Activated CD8-positive, alpha-beta memory T cell treated with anti-CD3 and anti-CD28 coated beads, Interleukin-2, amount 50 U/mL, for 48 hours (primary cell): ENCODE data around the gene PGGHG.
"Not testable (repeated sequence)": the region's sequence is repeated elsewhere in the genome, so short reads cannot be mapped to it uniquely, and the experiment has no call there.

ENCODE experiments used
- DNase-seq: peaks from one replicate; pipeline ENCODE4 v3.0.0-alpha.2; 2020

Gene PGGHG

DNA sequence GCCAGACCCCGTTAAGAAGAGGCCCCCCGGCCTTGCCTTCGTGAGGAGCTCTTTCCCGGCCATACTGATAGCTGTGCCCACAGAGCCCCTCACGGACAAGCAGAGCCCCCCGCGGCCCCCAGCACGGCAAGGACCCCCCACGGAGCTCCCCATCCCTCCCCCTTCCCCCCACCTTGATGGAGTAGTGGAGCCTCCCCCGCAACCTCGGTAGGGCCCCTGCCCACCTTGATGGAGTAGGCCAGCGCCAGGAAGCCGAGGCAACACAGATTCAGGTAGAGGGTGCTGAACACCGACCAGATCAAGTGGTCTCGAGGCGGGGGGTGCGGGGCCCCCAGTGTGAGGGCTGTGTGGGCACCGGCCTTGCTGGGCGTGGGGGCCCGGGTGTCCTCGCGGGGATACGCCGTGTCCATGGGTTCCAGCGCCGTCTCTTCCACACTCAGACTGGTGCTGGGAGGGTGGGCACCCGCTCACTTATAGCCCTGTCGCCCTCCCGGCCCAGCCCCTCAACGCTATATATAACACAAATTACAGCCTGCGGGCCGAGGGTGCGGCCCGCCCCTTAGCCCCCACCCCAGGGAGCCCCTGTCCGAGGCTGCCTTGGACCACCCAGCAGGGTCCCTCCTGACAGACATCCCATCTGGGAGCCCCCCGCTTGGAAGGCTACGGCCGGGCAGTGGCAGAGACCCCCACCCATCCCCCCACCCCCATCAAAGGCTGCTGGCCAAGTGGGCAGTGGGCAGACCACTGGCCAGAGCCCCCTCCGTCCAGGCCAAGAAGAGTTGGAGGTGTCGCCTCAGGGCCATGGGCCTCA, 10.4 kb downstream of the PGGHG start, which contains the start of gene IFITM5:
Gene IFITM5, minus strand, starts transcription at position 446 of the 811 bp plus-strand sequence. Its CDS starts 36 bp downstream, at position 410.
- DNase-seq: no peak

DNA sequence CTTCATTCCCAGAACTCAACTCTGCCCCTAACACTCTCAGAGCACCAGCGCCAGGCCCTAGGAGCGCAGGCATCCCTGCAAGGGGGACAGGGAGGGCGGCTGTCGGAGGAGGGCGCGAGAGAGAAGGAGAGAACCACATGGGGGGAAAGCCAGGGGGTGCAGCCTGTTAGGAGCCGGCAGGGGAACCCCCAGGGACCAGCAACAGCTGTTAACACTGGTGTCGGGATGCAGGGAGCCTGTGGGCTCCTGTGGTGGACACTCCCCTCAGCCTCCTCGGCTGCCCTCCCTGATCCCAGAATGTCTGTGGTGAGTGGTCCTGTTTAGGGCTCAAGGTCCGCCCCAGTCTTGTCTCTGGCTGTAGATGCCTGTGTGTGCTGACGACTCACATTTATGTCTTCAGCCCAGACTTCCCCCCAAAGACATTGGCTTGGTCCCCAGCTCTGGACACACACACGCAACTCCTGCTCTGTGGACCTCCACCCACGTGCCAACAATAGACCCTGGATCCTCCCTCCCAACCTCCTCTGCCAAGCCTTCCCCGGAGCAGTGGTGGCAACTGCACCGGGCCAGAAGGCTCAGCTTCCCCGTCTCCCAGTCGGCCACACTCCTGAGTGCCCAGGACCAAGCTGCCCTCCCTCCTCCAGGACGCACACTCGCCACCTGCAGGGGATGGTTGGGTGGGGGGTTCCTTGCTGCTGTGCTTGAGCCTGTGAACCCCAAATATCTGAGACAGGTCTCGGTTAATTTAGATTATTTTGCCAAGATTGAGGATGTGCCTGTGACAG, 11.2 kb downstream of the PGGHG start:
- peak; percentile 74 for DNase-seq

- DNase-seq: no peak
Observed at GRCh38 chr11:303363-303762, 14.4 kb downstream of the PGGHG start.

DNA sequence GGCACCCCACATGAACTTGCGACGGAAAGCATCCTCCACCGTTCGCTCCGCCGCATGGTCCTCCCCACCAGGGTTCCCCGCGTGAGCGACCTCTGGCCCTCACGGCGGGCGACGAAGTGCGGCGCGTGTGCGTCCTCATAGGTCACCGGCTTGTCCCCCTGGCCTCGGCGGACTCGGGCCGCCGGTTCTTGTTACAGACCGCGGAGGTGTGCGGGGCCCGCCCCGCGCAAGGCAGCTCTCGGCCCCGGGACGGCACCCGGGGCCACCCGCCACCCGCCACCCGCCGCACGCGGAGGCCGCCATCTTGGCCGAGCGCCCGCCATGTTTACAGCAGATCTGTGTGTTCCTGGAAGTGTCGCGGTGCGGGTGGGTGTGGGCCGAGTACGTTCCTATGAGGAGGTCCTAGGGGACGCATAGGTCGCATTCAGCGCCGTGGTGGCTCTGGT, 15.2 kb downstream of the PGGHG start:
- DNase-seq: no peak

DNA sequence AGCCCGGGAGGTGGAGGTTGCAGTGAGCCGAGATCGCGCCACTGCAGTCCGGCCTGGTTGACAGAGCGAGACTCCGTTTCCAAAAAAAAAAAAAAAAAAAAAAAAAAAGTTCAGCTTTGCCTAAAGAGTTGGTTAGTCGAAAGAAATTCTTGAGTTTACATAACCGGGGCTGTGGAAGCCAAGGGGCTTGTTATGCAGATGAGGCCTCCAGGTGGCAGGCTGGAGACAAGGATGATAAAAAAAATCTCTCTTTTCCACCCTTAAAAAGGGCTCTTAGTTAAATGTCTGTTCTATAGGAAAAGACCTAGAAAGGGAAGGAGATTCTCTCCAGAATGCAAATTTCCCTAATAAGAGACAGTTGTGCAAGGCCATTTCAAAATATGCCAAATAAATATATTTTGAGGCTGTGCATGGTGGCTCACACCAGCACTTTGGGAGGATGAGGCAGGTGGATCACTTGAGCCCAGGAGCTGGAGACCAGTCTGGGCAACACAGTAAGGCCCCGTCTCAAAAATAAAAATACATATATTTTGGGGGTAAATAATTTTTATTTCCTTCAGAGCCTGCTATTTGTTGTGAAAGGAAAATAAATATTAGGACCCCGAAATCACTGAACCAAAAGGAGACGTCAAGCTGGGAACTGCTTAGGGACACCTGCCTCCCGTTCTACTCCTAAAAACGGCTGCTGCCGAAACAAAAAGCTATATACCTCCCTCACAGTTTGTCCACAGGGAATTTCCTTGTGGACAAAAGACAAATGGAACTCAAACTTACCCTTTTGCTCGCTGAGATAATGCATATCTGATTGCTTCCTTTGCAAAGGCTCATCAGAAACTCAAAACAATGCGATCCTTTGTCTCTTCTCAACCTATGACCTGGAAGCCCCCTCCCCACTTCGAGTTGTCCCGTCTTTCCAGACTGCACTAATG, 16.3 kb downstream of the PGGHG start:
- no peak for DNase-seq

- DNase-seq: no peak
Observed at GRCh38 chr11:305844-306211, 16.9 kb downstream of the PGGHG start.

DNA sequence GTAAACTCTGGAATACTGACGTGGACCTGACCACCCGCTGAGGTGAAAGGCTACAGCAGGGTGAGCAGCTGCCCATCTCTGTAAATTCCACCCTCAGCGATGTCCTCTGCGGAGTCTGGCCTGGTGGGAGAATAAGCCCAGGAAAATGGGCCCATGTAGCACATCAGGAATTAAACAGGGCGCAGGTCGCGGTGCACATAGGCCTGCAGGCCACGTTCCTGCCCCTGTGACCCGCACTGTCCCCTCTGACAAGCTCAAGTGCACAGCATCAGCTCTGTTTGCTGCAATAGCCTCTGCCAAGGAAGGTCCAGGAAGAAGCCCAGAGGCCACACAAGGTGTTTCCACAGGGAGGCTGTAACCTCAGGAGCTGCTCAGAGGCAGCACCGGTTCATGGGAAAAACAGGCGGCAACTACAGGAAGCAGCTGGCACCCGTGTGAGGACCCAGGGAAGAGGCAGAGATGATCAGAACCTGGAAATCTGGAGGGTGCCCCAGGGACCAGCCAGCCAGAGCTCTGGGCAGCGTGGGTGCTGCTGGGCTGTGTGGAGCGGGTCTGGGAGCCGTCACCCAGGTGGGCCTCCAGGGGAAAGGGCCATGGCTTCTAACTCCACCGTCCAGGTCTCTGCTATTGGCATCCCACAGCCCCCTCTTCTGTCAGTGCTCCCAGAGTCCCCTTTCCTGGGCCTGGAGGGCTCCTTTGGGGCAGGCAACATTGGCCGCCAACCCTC, 17.9 kb downstream of the PGGHG start:
- no peak for DNase-seq

- peak; percentile 75 for DNase-seq
Observed at GRCh38 chr11:307766-308708, 19.1 kb downstream of the PGGHG start, which contains the start of gene IFITM2. Gene IFITM2, plus strand, starts transcription at chr11:307816. Its CDS starts 377 bp downstream, at chr11:308193.

DNA sequence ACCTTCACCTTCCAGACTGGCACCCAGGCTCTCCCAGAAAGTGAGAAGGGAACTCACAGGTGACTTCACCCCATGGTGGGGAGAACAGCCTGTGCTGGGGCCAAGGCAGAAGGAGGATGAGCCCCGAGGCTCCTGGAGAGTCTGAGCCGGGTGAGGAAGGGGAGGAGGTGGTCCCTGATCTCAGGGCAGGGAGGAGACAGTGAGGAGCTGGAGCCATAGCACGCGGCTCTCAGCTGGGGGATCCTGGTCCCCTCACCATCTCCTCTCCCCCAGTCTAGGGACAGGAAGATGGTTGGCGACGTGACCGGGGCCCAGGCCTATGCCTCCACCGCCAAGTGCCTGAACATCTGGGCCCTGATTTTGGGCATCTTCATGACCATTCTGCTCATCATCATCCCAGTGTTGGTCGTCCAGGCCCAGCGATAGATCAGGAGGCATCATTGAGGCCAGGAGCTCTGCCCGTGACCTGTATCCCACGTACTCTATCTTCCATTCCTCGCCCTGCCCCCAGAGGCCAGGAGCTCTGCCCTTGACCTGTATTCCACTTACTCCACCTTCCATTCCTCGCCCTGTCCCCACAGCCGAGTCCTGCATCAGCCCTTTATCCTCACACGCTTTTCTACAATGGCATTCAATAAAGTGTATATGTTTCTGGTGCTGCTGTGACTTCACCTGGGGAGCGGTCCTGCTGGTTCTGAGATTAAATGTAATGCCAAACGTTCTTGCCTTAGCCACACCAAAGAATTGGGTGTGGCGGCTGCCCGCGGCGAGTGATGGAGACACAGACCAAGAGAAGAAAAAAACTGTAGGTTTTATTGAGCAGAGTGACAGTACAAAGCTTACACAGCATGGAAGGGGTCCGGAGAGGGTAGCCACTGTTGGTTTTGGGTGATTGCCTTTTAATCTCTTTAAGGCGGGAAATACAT, 20.1 kb downstream of the PGGHG start:
- not testable (repeated sequence) for DNase-seq

GRCh38 chr11:309979-310572, 21.1 kb downstream of the PGGHG start:
- not testable (repeated sequence) for DNase-seq

DNA sequence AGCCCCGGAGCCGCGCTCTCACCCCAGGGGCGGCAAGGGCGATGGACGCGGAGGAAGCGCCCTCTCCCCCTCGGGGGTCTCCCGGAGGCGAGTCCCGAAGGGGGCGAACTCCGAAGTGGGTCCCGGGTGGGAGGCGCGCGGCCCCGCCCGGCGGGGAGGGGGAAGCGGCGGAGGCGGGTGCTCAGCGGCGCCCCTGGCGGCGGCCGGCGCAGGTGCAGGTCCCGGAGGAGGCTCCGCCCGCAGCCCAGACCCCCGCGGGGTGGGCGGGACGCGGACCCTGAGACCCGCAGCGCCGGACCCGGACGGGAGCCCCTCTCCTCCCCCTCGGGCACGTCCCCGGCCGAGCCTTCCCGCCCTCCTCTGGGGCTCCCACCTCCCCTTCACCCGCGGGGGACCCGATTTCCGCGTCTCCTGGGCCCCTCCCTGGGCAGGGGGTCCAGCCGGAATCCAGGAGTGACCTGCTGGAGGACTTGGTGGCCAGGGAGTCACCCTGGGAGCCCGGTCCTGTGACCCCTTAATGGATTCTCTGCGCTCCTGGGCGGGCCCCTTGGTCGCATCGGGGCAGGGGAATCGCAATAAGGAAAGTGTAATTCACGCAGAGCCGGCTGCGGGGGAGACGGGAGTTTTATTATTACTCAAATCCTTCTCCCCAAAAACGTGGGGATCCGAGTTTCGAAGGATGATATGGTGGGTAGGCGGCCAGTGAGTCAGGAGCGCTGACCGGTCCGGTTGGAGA, 22.3 kb downstream of the PGGHG start:
- not testable (repeated sequence) for DNase-seq

- no peak for DNase-seq
Observed at GRCh38 chr11:312092-312816, 23.3 kb downstream of the PGGHG start.

DNA sequence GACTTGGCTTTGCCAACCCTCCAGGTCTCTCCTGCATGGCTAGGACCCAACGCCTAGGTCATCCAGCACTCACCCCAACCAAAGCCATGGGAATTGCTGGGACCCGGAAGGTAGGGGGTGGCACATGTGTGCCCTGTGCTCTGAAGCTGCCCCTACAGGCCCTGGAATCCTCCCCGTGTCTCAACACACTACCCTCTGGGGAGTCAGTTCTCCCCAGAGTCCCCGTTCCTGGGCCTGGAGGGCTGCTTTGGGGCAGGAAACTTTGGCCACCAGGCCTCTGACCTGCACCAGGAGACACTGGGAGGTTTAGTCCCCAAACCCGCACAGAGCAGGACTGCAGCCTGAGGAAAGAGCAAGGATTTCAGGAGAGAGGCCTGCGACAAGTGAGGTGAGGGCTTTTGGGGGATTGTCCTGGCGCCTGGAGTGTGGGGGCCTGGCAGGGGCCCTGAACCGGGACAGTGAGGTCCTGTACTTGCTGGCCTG, 24.4 kb downstream of the PGGHG start:
- DNase-seq: no peak

GRCh38 chr11:313787-314553, 25.0 kb downstream of the PGGHG start, which contains the start of gene IFITM1:
Gene IFITM1, plus strand, starts transcription at chr11:314040. Its CDS starts 131 bp downstream, at chr11:314171.
- peak; percentile 81 for DNase-seq

GRCh38 chr11:314554-314875, 25.6 kb downstream of the PGGHG start:
- DNase-seq: not testable (repeated sequence)

DNA sequence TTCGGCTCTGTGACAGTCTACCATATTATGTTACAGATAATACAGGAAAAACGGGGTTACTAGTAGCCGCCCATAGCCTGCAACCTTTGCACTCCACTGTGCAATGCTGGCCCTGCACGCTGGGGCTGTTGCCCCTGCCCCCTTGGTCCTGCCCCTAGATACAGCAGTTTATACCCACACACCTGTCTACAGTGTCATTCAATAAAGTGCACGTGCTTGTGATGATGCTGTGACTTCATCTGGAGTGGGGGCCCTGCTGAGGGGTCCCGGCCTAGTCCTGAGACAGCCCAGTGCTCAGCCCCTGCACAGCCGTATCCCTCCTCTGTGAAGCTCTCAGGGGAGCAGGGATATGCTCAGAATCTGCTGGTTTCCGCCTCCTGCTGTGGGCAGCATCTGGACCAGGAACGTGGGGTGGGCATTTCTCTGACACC, 26.1 kb downstream of the PGGHG start:
- DNase-seq: no peak

DNA sequence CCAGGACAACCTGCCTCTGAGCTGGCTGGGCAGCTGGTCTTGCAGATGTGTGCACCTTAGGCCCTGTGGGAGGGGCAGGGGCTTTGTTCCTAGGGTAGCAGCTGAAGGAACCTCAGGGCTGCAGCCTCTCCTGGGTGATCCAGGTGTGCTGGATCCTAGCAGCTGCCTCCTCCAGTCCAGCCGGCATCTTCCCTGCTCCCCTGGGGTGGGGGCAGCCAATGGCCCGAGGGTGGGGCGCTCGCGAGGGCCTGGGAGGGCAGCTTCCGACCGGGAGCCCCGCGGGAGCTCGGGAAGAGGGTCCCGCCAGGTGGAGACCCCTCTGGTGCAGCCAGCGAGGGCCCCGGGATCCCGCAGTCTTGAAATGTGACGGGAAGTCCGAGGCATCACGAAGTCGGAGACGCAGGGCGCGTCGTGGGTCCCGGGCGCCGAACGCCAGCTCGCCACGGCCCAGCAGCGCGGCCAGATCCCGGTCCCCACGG, 26.6 kb downstream of the PGGHG start:
- DNase-seq: no peak
